ENCODE results near the gene ACTN2. TPM values are rescaled to one million over a fixed set of nuclear protein-coding genes. Genes with fewer than 3 reads are reported as not detected.

ACTN2 gene
- total RNA-seq, 2 experiments from 2014 or later: 0.11 to 0.18 TPM

- Mint-ChIP-seq H3K36me3 (ENCODE audit: low read depth) (peaks cover 71% of the 10 kb centered on the region), H3K27me3 (no peaks in the 10 kb centered on the region), H3K27ac (no peak overlapping the region), H3K4me3 (no peak overlapping the region), H3K9me3 (no peaks in the 10 kb centered on the region), H3K4me1 (ENCODE audit: low read depth) (peaks cover 36% of the 10 kb centered on the region)
- intact Hi-C loops (cut with micrococcal nuclease): no loop called here
- no peak for TF ChIP-seq CTCF (IDR thresholded peaks at IDR 0.05)
- ATAC-seq (no peak), DNase-seq (no peak)
- POLR2A ChIA-PET: no interaction called here
- CTCF ChIA-PET: interaction anchor here (0.7 kb wide), 1 partner anchor 9 kb away, joined by 3 read pairs; no protein-coding TSS in a partner anchor
Observed at GRCh38 chr1:236808005-236808404, 121.7 kb downstream of the ACTN2 start.

GRCh38 chr1:236808564-236809130 is 122.3 kb downstream of the ACTN2 start:
- DNase-seq (no peak), ATAC-seq (no peak)
- no peak for TF ChIP-seq CTCF (IDR thresholded peaks at IDR 0.05)
- Mint-ChIP-seq H3K4me3 (no peak overlapping the region), H3K4me1 (ENCODE audit: low read depth) (peaks cover 29% of the 10 kb centered on the region), H3K27ac (peak overlapping the region; percentile 37), H3K27me3 (no peaks in the 10 kb centered on the region), H3K9me3 (no peaks in the 10 kb centered on the region), H3K36me3 (ENCODE audit: low read depth) (peaks cover 70% of the 10 kb centered on the region)
- POLR2A ChIA-PET: no interaction called here
- CTCF ChIA-PET: interaction anchor here (0.7 to 1.2 kb wide), 2 partner anchors 10 to 12 kb away, joined by 3 read pairs; no protein-coding TSS in a partner anchor
- intact Hi-C loops (cut with micrococcal nuclease): no loop called here

- Mint-ChIP-seq H3K4me3 (no peak overlapping the region), H3K4me1 (ENCODE audit: low read depth) (peaks cover 27% of the 10 kb centered on the region), H3K27me3 (no peaks in the 10 kb centered on the region), H3K36me3 (ENCODE audit: low read depth) (peaks cover 72% of the 10 kb centered on the region), H3K27ac (peak overlapping the region; percentile 37), H3K9me3 (no peaks in the 10 kb centered on the region)
- no peak for TF ChIP-seq CTCF (IDR thresholded peaks at IDR 0.05)
- DNase-seq: no peak
- ATAC-seq: no peak
- ChIA-PET CTCF (interaction anchor here (1.2 to 1.4 kb wide), 2 partner anchors 9 to 13 kb away, joined by 3 to 7 read pairs; no protein-coding TSS in a partner anchor), POLR2A (no interaction called here)
- intact Hi-C loops (cut with micrococcal nuclease): no loop called here
Observed at GRCh38 chr1:236809148-236809547, 122.8 kb downstream of the ACTN2 start.

- Mint-ChIP-seq H3K9me3 (no peaks in the 10 kb centered on the region), H3K4me1 (ENCODE audit: low read depth) (peaks cover 25% of the 10 kb centered on the region), H3K36me3 (ENCODE audit: low read depth) (peaks cover 70% of the 10 kb centered on the region), H3K27ac (peak overlapping the region; percentile 42), H3K27me3 (no peaks in the 10 kb centered on the region), H3K4me3 (no peak overlapping the region)
- CTCF ChIA-PET: interaction anchor here (1.2 to 1.5 kb wide), 4 partner anchors 10 to 60 kb away, joined by 3 to 7 read pairs (median 5); no protein-coding TSS in a partner anchor
- no peak for TF ChIP-seq CTCF (IDR thresholded peaks at IDR 0.05)
- DNase-seq (no peak), ATAC-seq (no peak)
- intact Hi-C loops (cut with micrococcal nuclease): no loop called here
- POLR2A ChIA-PET: no interaction called here
Observed at GRCh38 chr1:236810018-236810417, 123.7 kb downstream of the ACTN2 start.

- Mint-ChIP-seq H3K36me3 (ENCODE audit: low read depth) (peaks cover 66% of the 10 kb centered on the region), H3K27me3 (no peaks in the 10 kb centered on the region), H3K4me3 (no peak overlapping the region), H3K27ac (no peak overlapping the region), H3K4me1 (ENCODE audit: low read depth) (peaks cover 13% of the 10 kb centered on the region), H3K9me3 (no peaks in the 10 kb centered on the region)
- intact Hi-C loops (cut with micrococcal nuclease): no loop called here
- DNase-seq (no peak), ATAC-seq (no peak)
- CTCF ChIA-PET: no interaction called here
- POLR2A ChIA-PET: interaction anchor here (0.6 kb wide), 1 partner anchor 318 kb away, joined by 4 read pairs; no protein-coding TSS in a partner anchor
- no peak for TF ChIP-seq CTCF (IDR thresholded peaks at IDR 0.05)
Observed at GRCh38 chr1:236812334-236813030, 126.2 kb downstream of the ACTN2 start.
